Activated CD4-positive, alpha-beta T cell treated with anti-CD3 and anti-CD28 coated beads for 48 hours (primary cell): ENCODE results near the gene ROPN1.
"Not testable (repeated sequence)": the region's sequence is repeated elsewhere in the genome, so short reads cannot be mapped to it uniquely, and the experiment has no call there.

ENCODE experiments used
- DNase-seq: peaks from one replicate; pipeline ENCODE4 v3.0.0-alpha.2; 2020

ROPN1 gene

DNA sequence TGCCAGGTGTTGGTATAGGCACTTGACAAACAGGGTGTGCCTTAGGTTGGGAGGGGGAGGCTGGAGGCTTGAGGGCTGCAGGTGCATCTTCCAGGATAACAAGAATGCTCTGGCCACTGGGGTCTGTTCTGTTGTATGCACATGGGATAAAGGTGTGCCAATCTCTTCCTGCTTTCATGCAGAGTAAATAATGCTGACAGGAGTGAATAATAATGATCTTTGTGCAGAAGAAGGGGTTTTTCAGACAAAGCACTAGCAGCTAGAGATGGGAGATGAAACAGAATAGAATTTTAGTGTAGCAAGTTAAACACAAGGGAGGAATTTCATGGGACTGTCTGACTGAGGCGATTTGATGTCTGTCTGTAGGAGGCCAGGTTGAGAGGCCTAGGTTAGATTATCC lies 1.9 kb upstream of the ROPN1 start:
- DNase-seq: no peak

DNA sequence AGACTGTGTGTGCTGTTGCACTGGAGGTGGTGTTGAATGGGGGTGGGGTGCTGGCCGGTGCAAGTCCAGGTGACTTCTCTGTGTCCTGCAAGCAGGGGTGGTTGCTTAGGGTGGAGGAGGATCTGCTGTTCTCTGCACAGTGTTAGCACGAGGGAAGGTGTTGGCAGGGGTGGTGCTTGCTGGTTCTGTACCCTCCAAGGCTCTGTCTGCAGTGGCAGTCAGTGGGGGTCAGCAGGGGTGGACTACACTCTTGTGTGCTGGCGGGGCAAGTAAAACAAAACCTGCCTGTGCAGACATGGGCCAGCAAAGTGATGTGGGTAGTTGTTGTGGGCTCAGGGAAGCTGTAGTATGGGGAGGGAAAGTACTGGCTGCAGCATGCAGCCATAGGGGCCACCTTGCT lies 5.5 kb downstream of the ROPN1 start:
- no peak for DNase-seq

DNA sequence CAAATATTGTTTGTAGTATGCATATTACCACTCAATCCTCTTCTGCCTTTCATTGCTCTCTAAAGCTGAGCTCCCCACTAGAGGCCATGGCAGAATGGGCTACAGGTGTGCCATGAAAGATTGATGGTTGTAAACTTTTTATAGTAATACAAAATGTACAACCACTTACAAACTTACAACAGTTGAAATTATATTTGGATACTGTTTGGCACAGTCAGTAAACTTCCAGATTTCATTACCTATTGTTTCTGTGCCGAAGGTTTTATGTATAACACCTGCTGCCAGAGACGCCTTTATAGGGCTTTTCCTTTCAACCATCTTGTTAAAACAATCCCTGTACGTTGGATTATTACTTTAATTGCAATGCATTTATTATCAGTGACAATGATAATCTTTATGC lies 7.0 kb downstream of the ROPN1 start:
- no peak for DNase-seq

DNA sequence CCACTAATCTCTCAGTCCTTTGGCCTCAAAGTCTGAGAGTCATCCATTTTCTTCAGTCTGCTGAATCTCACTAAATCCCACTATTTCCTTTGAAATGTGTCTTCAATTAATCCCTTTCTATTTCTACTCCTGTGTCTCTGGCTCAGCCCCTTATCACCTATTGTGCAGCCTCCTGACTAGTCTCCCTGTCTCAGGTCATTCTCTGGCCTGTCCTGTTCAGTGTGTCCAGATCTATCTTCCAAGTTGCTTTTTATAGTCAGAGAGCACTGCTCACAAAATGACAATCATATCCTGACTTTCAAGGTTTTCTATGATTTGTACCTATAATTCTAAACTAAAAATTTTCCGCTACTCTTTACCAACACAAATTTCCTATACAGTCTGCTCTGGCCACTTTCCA lies 7.6 kb downstream of the ROPN1 start:
- DNase-seq: no peak

DNA sequence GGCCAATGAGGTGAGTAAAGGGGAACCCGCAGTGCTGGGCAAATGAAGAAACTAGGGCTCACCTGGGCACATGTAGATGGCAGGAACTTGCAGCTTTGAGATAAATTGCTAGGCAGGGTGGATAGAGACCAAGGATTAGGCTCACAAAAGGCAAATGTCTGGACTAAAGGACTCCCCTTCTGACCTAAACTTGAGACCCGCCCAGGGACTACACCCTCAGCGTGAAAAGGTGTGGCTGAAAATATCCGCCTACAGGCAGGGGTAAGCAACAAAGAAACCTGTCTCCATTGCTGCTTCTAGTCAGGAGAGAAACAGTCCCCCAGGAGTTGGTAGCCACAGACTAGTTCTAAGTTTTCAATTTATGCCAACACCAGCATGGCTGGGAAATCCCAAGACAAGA lies 10.6 kb downstream of the ROPN1 start:
- DNase-seq: not testable (repeated sequence)

DNA sequence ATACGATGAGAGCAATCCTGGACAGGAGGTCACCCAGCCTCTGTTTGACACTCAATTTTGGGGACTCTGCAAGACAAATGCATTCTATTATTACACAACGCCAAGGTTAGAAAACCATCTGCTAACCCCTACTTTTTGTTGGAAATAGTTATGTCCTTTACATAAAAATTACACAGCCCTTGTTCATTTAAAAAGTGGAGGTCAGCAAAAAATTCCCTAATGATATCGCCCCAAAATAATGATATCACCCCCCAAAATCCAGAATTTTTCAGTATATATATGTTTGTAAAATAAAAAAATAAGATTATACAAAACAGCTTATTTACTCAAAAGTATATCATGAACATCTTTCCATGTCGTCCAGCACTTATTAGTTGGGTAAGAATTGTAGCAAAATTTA lies 11.4 kb downstream of the ROPN1 start:
- no peak for DNase-seq

DNA sequence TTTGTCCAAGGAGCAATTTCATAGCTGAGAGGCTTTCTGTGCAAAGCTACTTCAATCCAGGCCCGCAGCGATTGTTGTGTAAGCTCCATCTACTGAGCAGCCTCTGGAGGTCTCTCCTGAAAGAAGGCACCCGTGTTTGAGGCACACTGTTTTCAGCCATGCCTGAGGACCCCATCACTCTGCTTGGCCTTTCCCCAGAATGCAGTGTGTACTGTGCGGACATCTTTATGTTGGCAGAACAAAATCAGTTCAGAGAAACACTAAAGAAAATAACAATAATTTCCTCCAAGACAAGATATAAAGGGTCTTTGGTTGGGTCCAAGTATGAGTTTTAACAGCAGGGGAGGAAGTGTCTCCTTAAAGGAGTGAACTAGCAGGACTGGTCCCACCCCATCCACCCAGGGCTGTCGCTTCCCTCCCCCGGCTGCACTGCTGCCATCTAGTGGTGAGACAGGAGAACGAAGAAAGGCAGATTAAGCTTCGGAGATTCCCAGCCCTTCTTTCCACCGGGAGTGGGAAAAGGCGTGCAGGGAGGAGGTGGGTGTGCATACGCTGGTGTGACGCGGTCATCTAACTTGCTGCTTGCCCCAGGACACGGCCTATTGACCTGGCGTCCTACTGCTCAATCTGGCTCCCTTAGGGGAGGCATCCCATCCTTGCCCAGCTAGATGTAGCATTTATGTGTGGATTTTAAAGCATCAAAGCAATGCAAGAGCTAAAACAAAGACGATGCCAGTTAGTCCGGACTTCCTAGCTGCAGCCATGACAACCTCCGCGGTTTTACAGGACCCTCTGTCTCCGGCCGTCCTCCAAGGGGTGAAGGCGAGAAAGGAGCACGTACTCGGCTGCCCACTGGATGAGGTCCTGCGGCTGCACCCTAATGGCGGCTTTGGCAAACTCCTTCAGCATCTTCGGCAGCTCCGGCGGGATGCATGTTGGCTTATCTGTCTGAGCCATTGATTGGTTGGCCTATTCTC lies 12.1 kb downstream of the ROPN1 start:
- peak; percentile 22 for DNase-seq

DNA sequence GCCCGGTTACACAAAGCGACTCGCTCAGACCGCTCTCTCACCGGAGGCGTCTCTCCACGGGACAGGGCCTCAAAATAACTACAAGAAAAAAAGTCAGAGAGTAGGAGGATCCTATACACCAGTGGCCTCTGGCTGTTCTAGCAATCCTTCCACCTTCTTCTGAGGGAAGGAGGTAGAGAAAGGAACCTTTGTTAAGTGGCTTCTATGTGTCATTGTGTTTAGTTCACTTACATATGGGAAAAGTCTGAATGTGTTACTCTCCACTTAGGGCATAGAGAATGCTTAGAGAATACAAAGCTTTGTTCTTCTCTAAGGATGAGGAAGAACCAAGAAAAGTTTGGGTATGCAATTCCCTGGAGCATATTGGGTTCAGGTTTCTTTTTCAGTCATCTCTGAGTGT lies 15.0 kb downstream of the ROPN1 start:
- not testable (repeated sequence) for DNase-seq

DNA sequence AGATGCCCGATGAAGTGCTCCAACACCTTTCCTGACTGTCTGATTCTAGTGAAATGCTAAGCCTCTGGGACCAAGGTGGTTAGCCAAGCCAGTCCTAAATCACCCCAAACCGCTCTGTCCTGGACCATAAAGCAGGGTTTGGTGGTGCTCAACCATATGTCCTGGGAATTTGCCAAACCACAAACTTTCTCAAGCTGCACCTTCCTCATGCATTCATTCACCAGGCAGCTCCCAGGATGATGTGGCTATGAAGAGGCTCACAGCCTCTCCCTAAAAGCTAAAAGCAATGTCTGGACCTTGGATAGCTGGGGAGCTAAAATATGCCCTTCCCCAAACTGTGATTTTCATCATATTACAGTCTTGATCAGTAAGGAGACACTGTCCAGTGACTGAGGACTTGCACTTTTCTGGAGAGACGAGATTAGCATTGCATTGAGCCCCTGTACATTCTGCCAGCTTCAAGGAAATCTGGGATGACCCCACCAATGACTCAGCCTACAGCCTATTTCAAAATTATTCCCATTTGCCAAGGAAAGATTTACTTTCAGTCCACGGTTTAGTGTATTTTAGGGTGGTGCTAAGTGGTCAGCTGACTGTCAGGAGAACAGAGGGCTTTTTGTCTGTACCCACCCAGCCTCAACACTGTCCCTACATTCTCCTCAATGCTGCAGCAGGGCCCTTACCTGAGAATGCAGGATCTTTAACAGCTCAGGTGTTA lies 15.6 kb downstream of the ROPN1 start:
- DNase-seq: not testable (repeated sequence)

DNA sequence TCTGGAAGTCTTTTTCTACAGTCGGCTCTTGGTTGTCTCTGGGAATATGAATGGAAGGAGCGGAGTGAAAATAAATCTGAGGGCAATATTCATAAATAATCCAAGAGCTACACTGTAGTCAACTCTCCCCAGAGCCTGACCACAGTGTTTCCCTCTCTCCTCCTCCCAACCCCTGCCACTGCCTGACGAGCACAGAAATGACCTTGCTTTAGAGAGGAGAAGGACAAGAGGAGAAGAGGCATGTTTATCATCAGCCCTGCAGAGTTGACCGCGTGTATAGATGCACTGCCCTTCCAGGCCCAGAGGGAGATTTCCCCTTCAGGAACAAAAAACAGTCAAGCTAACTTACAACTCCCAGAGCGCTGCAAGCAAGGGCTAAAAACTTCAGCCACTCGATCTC lies 16.9 kb downstream of the ROPN1 start:
- DNase-seq: not testable (repeated sequence)

DNA sequence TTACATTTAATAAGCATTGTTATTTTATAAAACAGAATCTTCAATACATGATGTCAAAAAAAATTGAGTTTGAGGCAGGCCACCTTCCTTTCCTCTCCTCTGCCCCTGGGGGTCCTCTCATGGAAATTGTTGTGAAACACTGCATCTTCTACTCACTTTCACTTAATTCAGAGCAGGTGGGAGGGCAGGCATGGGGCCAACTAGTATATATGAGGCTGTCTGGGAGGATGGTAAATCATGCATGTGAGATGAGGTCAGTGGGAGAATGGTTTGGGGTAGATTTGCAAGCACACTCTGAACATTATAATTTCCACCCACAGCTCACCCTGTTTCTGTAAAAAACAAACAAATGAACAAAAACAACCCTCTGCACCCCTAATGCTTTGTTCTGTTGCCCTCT lies 20.5 kb downstream of the ROPN1 start:
- no peak for DNase-seq

DNA sequence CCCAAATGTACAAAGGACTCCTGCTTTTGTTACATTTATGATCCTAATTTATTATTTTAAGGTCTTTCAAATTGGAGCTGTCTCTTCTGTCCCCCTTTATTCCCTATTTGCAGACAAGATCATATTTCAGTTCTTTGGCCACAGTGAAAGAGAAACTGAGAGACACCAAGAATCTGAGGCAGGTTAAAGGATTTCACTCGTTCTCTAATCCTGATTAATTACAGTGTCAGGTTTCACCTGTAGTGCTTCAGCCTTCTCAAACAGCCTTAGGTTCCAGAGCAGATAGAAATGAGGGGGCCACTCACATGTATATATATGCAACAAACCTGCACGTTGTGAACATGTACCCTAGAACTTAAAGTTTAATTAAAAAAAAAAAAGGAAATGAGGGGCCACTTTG lies 24.7 kb downstream of the ROPN1 start:
- not testable (repeated sequence) for DNase-seq

DNA sequence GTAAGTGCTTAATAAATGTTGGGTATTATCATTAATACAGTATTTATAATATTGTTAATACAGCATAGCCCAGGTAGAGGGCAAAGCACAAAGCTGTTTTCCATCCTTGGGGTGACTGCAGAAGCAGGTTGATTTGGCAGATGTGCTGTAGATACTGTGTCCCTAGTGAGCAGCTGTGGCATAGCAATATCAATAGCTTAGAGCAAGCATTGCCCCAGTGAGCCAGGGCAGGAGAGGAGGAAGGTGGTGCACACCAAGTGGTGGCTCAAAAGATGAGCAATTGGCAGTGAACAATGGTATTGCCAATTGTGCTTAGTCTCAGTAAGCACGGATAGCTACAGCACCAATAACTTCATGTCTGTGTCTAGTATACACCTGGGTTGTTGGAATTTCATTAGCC lies 25.1 kb downstream of the ROPN1 start:
- DNase-seq: not testable (repeated sequence)

DNA sequence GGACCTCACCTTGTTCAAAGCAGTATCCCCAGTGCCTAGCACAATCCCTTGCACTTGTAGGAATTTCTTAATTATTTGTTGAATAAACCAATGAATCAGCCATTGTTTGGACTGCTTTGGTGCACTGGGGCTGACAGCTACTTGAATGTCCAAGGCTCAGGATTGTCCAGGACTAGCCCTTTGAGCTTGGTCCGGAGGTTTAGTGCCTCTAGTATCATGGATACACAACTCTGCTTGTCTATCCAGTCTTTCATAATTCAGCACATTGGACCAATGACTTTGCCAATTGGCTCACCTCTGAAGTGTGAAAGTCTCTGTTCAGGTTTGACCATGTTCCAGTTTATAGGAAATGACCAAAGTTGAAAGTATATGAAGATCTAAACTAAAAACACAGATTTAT lies 27.1 kb downstream of the ROPN1 start:
- DNase-seq: not testable (repeated sequence)

DNA sequence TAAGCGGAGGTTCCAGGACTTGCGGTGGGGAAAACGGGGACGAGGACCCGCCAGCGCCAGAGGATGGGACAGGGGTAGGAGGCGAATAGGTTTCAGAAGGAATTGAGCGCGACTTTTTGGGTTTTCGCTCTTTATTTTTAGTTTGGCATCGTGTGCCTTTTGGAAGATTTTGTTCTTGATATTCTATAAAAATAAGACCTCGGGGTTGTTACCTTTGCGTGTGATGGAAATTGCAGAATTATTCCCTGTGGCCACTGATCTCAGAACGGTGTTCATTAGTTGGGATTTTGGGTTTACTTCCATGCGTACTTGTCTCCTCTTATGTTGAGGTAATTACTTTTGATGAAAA lies 30.4 kb downstream of the ROPN1 start:
- DNase-seq: no peak

DNA sequence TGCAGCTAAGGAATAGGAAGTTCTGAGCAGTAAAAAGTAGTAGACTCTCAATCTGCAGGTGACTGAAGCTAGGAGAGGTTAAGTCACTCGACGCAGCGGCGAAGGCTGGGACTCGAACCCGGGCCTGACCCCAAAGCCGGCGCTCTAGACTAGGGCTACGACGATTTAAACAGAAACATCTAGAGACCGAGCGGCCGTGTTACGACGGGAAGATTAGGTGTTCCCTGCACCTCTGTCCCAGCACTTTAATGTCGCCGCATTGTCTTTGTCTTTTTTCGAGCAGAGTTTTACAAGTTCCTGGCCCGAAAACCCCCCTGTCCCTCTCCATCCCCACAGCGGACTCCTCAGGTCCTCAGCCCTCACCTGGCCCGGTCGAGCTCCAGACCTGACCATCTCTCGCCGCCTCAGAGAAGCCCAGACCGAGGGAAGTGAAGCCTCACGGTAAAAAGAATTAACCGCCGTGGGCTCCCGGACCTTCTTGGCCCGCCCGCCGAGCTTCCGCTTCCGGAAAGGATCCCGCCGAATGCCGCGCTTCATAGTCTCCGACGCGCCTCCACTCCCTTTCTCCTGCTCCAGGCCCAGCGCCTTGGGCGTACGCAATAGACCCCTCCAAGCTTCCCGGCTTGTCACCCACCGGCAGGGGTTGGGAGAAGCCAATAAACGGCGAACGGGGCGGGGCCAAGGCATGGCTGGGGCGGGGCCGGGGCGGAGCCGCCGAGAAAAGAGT lies 31.0 kb downstream of the ROPN1 start, which contains the start of gene CCDC14:
Gene CCDC14 (minus strand): TSS at position 449 of the 727 bp plus-strand sequence. CDS start 56 bp downstream, at position 393.
- peak; percentile 89 for DNase-seq

DNA sequence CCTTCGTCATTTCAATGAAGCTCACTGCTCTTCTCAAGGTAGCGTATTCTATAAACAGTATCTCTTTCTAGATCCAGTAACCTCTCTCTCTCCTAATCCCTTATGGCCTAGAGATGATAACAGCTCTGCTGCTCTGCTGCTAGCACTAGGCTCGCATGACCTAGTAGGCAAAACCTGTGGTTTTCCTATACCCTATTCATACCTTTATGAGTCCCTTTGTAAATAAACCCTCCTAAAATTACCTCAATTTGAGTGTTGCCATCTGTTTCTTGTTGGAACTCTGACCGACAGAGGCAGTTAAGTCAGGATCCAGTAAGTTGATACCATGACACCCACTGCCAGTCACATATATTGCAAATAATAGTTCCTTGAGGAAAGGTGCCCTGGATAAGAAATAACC lies 38.2 kb downstream of the ROPN1 start:
- DNase-seq: no peak

DNA sequence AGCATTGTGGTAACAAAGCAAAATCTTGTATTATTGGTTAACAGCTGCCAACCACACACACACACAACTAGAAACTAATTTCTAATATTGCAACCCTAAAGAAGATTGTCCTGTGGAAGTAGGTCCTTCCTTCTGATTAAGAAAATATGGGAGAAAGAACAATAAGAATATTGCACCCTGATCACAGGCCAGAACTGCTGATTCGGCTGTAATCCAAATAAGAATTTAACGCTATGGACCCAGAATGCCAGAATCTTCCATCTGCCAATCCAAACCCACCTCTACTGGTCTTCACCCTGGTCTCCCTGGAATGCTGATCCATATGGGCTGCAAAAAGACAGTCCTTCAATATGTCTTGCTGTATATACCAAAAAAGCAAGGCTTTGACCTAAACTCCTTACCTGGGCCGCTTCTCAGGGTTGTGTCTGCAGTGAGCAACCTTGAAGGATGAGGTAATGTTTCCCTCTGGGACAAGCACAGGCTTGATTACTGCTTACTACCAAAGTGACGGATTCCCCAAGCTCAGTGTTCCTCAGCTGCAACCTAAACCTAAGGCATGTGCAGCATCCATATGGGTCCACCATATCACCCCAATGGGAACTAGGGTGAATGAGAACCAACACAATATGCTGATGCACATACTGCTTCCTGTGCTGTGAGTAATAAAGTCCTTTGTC lies 38.9 kb downstream of the ROPN1 start:
- DNase-seq: no peak

DNA sequence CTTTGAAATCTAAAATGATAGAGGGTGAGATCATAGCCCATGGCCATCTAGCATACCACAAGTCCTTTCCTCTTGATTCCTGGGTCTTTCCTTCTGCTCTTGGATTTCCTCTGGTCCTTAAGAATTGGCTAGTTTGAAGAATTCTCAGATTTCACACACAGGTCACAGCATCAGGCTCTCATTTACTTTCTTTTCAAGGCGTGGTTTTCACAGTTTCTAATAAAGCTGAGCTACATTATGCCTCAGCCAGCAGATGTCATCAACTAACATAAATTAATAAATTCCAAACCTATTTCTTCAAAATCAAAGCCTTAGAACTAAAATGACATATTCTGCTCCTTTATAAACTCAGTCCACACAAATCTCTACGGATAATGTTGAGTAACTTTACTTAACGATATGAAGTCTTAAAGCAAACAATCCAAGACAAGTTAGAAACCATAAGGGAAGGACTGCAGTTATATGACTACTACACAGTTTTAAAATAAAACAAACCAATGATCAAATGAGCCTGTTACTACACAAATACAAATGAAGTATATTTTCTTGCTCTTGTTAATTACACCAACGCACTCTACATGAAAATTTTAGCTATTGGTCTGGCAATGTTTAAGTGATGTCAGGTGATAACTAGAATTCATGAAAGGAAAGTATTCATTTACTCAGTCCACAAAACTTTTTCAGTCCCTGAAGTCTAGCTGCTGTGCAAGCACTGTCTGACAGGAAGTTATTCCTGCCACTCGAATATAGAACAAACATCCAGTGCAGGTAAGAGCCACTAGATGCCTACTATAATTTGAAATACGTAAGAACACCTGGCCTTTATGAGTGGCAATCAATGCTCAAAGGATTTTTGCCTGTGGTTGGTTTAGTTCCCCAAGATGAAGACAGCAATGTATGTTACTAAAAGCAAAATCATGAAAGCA lies 40.1 kb downstream of the ROPN1 start:
- no peak for DNase-seq

DNA sequence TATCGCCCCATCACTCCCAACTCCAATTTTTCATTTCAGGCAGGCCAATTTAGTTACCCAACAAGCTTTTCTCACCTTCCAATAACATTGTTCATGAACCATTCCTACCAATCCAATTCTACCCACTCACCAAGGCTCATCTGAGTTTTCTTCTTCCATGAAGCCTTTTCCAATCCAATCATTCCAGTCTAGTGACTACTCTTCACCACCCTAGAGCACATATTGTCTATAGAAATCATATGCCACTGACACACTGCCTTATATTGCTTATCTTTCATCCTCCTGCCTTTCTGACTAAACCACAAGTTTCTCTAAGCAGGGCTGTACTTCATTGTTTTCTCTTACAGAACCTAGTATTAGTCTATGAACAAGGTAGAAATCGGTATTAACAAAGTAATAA lies 42.3 kb downstream of the ROPN1 start:
- DNase-seq: no peak

DNA sequence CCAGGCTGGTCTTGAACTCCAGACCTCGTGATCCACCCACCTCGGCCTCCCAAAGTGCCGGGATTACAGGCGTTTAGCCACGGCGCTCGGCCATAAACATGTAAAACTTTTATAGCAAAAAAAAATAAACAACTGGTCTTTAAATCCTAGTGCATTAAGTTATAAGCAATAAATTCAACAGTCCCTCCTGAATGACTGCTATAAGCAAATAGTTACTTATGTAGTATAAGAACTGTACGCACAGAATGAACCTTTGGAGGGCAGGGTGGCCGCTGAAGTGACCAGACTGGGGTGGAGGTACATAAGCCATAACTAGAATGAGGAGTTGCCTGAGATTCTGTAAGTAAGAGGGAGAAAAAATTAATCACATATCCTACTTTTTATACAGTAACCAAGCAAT lies 43.5 kb downstream of the ROPN1 start:
- no peak for DNase-seq

DNA sequence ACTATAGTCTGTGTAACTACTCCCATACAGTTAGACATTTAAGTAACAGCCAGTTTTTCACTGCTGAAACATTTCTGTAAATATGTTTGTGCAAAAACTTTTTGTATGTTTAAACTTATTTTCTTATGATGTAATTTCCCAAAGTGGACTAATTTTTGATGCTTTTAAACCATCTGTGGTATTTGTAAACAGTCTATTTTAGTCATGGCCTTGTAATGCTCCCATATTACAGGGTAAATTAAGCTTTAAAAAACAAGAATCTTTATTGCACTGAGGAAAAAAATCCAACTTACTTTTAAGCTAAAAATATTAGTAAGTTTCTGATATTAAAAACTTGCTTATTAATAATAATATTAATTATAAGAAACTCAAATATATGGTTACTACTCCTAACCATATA lies 44.4 kb downstream of the ROPN1 start:
- no peak for DNase-seq
